H1 (cell line): Measurements from ENCODE around the gene PRX. TPM values are rescaled to one million over a fixed set of nuclear protein-coding genes. Genes with fewer than 3 reads are reported as not detected.

ENCODE experiments used
- BRCA1 ChIP-seq: IDR thresholded peaks from 2 replicates; pipeline ENCODE4 v1.6.1; 2012; ENCODE audit warnings: low read depth, low read length, improper control_type of control experiment
- CEBPB ChIP-seq: IDR thresholded peaks from 2 replicates; pipeline ENCODE4 v1.6.1; 2012; ENCODE audit warnings: low read depth, low read length
- EP300 ChIP-seq, 2 experiments: IDR thresholded peaks; 1 replicate in 1 of 2; 2 replicates in 1 of 2; pipeline ENCODE4 v1.6.1; 2011 to 2012; ENCODE audit warnings: low read depth in 2 of 2, low read length in 2 of 2, mild to moderate bottlenecking in 2 of 2, borderline replicate concordance in 1 of 2, inconsistent platforms in 1 of 2, moderate library complexity in 1 of 2
- MAFK ChIP-seq: IDR thresholded peaks from 2 replicates; pipeline ENCODE4 v1.6.1; 2012; ENCODE audit warnings: low read depth, mild to moderate bottlenecking, improper control_type of control experiment, low read length
- RFX5 ChIP-seq: IDR thresholded peaks from 2 replicates; pipeline ENCODE4 v1.6.1; 2011; ENCODE audit warnings: low read depth, low read length, improper control_type of control experiment, borderline replicate concordance
- SIX5 ChIP-seq: IDR thresholded peaks from 2 replicates; pipeline ENCODE4 v1.6.1; 2011; ENCODE audit warnings: mild to moderate bottlenecking, low read depth, low read length
- SP4 ChIP-seq: IDR thresholded peaks from 2 replicates; pipeline ENCODE4 v1.6.1; 2012; ENCODE audit warnings: low read length, inconsistent platforms
- USF2 ChIP-seq: IDR thresholded peaks from 2 replicates; pipeline ENCODE4 v1.6.1; 2011; ENCODE audit warnings: low read length, improper control_type of control experiment
- polyA plus RNA-seq, 7 experiments: library from polyadenylated mRNA; depleted of rRNA in 3 of 7; stranded (reverse) in 5 of 7; unstranded in 2 of 7; fragments of >200 nt in 5 of 7; fragments of 200-250 nt in 2 of 7; gene quantifications; 1 replicate in 5 of 7; 2 replicates in 1 of 7; 4 replicates in 1 of 7; pipeline versions ENCODE4 v1.2.1 to v1.2.3, GENCODE V29; 2011 to 2013; ENCODE audit warnings: missing spikeins in 2 of 7, mixed read lengths in 2 of 7
- total RNA-seq: library from RNA; stranded (reverse); fragmentation: NEBNext Ultra II Directional; extraction: Animal tissue kit (Norgen Biotek cat#: 25700); gene quantifications from 2 replicates; pipeline ENCODE4 v1.2.1, GENCODE V29; 2021
- TF ChIP-seq, protein P1 (sequence below): fragments of 300-600 bp; sonication (generic); IDR thresholded peaks from 2 replicates; pipeline ENCODE4 v1.7.1; 2012; ENCODE audit warnings: low read length, moderate library complexity, mild to moderate bottlenecking, inconsistent platforms; ENCODE audit not compliant: insufficient replicate concordance

The PRX gene
- total and polyA plus RNA-seq, 2 of the 8 experiments (the other 6 are each of a cell fraction or from before 2014, with no cell fraction given), result 2.8 to 5.8 TPM

DNA sequence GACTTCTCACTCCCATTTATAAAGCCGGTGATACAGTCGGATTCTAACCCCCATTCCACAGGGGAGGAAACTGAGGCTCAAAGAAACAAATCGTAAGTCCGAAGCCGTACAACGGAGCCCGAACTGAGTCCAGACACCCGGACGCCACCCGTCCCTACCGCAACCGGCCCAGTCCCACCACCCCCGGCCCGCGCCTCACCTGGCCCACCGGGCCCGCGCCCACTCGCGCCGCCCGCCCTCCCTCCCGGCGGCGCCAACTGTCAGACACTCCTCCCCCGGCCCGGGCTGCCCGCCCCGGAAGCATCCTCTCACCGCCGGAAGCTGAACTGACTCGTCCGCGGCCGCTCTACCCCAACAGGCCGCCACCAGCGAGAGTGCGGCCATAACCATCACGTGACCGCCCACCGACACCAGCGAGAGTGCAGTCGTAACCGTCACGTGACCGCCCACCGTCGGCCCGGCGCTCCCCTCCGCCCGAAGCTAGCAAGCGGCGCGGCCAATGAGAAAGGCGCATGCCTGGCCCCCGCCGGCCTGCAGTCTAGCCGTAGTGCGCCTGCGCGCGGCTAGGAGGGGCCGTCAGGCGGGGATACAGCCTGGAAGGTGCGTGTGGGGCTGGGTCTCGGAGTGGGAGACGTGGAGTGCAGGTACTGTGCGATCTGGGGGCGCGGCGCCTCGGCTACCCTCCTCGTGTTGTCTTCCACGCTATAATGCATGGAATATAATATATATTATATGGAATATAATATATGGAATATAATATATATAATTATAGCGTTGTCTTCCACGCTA lies 64.9 kb downstream of the PRX start, which contains the start of the genes C19orf47 and PLD3 (continued):
- TF ChIP-seq BRCA1 (no peak), SP4 (peak; percentile 95), USF2 (peak; percentile 100), CEBPB (no peak), RFX5 (no peak), SIX5 (no peak), EP300 (IDR thresholded peaks at IDR 0.05; ENCODE audit: borderline replicate concordance in 1 of 2, low read depth in 2 of 2, low read length in 2 of 2) (0 out of 3 replicates have a peak, but pooled peaks of 1 of the 2 experiments have one; percentile 1), MAFK (no peak)
- TF ChIP-seq, protein P1, sequence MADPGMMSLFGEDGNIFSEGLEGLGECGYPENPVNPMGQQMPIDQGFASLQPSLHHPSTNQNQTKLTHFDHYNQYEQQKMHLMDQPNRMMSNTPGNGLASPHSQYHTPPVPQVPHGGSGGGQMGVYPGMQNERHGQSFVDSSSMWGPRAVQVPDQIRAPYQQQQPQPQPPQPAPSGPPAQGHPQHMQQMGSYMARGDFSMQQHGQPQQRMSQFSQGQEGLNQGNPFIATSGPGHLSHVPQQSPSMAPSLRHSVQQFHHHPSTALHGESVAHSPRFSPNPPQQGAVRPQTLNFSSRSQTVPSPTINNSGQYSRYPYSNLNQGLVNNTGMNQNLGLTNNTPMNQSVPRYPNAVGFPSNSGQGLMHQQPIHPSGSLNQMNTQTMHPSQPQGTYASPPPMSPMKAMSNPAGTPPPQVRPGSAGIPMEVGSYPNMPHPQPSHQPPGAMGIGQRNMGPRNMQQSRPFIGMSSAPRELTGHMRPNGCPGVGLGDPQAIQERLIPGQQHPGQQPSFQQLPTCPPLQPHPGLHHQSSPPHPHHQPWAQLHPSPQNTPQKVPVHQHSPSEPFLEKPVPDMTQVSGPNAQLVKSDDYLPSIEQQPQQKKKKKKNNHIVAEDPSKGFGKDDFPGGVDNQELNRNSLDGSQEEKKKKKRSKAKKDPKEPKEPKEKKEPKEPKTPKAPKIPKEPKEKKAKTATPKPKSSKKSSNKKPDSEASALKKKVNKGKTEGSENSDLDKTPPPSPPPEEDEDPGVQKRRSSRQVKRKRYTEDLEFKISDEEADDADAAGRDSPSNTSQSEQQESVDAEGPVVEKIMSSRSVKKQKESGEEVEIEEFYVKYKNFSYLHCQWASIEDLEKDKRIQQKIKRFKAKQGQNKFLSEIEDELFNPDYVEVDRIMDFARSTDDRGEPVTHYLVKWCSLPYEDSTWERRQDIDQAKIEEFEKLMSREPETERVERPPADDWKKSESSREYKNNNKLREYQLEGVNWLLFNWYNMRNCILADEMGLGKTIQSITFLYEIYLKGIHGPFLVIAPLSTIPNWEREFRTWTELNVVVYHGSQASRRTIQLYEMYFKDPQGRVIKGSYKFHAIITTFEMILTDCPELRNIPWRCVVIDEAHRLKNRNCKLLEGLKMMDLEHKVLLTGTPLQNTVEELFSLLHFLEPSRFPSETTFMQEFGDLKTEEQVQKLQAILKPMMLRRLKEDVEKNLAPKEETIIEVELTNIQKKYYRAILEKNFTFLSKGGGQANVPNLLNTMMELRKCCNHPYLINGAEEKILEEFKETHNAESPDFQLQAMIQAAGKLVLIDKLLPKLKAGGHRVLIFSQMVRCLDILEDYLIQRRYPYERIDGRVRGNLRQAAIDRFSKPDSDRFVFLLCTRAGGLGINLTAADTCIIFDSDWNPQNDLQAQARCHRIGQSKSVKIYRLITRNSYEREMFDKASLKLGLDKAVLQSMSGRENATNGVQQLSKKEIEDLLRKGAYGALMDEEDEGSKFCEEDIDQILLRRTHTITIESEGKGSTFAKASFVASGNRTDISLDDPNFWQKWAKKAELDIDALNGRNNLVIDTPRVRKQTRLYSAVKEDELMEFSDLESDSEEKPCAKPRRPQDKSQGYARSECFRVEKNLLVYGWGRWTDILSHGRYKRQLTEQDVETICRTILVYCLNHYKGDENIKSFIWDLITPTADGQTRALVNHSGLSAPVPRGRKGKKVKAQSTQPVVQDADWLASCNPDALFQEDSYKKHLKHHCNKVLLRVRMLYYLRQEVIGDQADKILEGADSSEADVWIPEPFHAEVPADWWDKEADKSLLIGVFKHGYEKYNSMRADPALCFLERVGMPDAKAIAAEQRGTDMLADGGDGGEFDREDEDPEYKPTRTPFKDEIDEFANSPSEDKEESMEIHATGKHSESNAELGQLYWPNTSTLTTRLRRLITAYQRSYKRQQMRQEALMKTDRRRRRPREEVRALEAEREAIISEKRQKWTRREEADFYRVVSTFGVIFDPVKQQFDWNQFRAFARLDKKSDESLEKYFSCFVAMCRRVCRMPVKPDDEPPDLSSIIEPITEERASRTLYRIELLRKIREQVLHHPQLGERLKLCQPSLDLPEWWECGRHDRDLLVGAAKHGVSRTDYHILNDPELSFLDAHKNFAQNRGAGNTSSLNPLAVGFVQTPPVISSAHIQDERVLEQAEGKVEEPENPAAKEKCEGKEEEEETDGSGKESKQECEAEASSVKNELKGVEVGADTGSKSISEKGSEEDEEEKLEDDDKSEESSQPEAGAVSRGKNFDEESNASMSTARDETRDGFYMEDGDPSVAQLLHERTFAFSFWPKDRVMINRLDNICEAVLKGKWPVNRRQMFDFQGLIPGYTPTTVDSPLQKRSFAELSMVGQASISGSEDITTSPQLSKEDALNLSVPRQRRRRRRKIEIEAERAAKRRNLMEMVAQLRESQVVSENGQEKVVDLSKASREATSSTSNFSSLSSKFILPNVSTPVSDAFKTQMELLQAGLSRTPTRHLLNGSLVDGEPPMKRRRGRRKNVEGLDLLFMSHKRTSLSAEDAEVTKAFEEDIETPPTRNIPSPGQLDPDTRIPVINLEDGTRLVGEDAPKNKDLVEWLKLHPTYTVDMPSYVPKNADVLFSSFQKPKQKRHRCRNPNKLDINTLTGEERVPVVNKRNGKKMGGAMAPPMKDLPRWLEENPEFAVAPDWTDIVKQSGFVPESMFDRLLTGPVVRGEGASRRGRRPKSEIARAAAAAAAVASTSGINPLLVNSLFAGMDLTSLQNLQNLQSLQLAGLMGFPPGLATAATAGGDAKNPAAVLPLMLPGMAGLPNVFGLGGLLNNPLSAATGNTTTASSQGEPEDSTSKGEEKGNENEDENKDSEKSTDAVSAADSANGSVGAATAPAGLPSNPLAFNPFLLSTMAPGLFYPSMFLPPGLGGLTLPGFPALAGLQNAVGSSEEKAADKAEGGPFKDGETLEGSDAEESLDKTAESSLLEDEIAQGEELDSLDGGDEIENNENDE, result no peak
